ENCODE measurements around the gene C4orf50.

C4orf50 gene

DNA sequence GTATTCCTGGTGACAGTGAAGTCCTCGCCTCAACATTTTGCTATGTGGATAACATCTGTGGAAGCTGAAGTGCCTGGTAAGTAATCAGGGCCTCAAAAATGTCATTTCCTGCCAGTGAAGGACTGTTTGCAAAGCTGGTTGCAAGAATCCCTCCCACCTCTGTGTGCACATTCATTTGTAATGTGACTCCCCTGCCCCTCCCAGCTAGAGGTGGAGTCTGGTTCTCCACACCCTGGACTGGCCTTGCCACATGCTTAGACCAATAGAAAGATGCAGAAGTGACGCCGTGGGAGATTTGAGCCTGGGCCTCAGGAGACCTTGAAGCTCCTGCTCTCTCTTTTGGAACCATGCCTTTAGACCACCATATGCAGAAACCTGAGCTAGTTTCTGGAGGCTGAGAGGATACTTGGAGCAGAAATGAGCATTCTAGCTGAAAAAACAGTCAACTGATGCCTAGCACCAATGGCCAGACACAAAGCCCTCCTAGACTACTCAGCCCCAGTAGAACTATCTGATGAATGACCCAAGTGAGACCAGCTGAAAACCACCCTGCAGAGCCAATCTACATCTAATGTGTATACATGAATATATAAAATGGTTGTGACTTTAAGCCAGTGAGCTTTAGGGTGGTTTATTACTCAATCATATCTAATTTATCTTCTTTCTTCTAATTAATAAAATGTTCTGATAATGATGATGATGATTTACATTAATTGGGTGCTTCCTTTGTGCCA, 77.6 kb downstream of the C4orf50 start:
- DNase-seq = no peak

DNA sequence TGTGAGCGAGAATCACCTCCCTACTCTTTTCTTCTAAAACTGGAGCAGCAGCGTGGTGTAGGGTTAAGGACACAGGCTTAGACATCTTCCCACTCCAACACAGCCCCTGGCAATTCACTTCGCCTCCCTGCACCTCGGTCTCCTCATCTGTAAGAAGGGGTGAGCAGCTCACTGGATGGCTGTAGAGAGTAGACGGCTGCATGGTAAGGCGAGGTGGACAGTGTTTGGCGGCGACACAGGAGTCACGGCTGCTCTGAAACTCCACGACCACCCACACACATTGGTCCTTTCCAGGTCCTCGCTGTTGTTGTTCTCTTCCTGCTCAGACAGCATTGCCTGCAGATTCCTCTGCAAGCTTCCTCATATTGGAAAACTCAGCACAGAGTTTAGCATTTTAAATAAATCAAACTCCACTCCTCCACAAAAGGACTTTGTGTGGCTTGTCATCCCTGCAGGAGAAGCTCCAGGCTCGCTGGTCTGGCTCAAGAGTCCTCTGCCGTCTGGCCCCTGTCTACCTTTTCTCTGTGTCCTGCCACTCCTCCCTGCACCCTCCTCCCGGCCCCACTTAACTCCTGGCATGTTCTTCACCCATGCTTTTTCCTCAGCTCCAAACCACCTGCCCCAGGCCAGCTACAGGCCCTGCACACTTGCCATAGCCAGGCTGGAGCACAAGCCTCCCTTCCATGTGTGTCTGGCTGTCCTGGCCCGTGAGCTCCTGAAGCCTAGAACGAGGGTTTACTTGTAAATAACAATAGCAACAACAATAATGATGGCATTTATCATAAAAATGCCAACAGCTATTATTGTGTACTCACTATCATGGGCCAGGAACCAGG, 84.0 kb downstream of the C4orf50 start:
- DNase-seq = no peak

DNA sequence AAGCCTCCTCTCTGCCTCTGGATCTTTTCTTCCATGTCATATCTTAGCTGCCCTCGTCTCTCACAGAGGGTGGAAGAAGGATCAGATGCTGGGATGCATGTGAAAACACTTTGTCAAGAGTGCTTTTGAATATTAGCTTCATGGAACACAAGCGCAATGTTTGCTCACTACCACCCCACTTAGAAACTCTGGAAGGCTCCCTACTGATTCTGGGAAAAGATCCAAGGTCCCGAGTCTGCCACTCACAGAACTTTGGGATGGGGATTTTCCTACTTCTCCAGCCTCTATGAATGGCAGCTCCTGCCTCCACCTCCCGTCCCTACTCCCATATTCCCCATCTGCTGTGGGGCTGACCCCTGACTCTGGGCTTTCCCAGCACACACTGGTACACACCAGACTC, 85.1 kb downstream of the C4orf50 start:
- DNase-seq = no peak

DNA sequence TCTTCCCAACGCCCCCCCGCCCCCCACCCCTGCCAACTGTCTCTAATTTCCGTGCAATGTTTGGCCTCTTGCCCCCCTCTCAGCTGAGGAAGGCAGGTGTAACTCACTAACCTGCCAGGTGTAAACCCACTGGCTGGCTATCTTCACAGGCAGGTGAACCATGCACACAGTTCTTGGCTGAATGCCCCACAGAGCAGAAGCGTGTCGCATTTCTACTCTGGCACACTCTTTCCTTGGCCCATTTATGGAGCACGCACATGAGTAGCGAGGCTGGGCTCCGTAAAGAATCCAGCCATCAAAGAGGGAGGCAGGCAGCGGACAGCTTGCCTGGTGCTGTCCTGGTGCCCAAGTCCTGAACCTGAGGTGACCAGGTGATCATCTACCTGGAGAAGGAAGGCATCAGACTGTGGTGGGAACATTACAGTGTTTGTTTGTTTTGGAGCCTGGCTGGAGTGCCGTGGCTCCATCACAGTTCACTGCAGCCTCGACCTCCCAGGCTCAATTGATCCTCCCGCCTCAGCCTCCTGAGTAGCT, 86.1 kb downstream of the C4orf50 start:
- DNase-seq = no peak

DNA sequence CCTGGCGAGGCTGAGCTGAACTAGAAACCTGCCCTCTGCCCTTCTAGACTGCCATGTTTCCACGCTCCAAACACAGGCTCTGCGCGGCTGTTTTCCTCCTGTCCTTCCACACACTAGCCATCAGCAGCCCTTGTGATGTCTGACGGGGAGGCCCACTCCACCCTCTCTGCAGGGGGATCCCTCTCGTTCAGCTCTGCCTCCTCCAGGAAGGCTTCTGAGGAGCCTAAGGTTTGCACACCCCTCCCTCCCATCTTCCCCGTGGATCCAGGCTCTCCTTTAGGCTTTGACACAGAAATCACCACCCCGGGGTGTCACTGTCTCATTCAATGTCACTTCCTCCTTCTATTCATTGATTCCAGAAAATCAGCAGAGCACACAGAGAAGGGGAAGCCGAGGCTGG, 86.7 kb downstream of the C4orf50 start:
- no peak for DNase-seq

DNA sequence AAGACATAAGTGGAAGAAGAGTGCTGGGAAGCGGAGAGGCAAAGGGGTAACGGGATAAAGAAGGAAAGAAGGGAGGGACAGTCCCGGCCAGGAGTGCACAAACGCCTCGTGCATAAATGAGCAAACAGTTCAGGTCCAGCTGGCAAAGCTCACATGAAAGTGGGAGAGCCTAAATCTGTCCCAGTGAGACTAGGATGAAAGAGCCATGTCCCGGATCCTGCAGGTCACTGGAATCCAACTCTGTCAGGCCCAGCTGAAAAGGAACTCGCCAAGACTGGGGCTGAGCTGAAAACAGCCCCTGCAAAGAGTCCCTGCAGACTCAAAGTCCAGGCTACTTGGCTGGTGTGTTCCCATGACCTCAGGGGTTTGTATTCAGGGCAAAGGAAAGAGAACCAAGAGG, 87.4 kb downstream of the C4orf50 start:
- no peak for DNase-seq

DNA sequence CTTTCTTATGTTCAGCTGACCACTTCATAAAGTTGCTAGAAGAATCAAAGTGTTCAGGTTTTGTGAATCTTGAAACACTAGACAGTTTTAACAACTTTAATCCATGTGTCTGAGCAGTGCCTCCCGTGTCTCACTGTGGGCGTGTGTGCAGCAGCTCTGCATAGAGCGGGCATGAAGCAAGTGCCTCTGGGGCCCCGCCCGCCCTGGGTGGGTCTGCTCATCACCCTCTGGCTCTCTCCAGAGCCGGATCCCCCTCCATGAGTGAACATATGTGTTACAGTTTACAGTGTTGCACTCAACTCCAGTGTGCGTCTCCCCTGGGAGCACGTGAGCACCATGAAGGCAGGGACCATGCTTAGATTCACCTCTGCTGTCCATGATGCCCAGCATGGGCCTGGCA, 87.8 kb downstream of the C4orf50 start:
- DNase-seq = no peak

DNA sequence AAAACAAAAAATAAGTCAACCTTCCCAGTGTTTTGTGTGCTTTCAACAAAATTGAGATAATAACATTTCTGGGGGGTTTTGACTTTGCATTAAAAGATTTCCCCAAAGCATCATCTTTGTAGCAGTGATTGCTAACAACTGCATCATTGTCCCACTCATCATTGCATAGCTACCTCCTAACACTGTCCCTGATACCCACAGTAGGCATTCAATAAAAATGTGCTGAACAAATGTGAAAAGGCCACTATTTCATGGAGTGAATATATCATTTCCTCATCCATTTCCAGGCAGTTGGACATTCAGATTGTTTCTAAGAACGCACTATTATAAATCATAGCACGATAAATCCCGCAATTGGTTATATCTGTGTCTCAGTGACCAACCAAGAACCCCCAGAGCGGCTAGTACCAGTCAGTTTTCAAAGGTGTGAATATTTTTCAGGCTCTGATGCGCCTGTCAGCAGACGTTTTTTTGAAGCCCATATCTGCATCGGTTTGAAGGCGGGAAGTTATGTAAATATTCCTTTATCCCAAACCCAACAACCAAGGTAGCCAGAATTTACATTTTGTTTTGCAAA, 89.3 kb downstream of the C4orf50 start:
- no peak for DNase-seq

DNA sequence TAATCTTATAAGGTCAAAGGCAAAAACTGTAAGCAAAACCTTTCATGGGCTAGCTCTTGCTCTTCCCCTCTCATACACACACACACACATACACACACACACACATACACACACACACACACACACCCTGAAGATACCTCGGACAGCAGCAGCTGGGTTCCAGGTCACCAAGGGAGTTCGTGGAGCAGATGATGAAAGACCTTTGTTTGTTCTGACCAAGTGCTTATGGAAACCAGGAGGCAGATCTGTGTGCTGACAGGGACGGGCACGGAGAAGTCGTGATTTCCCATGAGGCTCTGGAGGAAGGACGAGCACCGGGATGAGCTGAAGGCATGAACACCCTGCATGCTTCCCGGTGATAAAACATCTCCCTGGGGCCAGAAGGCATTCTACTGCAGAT, 90.0 kb downstream of the C4orf50 start:
- DNase-seq = no peak

DNA sequence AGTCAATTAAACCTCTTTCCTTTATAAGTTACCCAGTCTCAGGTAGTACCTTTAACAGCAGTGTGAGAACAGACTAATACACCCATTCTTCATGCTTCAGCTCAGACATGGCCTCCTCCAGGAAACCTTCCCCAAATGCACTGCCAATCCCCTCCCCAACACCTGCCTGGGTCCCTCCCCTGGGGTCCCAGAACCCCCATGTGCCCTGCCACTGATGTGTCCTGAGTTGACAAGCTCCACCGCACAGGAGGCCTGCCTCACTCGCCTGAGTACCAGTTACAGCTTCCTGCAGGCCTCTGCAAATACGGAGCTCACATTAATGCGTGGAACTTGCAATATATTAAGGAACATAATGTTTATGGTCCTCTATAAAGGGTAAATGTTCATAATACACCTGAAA, 90.5 kb downstream of the C4orf50 start:
- no peak for DNase-seq

DNA sequence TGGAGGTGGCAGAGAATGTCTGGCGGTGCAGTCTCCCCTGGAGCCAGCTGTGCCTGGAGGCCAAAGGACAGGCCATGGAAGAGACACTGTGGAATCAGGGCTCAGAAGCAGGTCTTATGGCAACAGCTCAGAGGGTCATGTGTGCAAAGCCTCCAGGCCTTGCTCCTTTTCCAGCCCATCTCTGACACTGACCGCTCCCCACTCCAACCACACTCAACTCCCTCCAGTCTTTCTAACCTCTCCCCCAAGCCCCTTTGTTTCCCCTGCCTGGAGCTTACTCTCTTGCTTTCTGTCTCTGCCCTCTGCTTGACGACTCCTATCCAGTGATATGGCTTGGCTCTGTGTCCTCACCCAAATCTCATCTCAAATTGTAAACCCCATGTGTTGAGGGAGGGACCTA, 91.1 kb downstream of the C4orf50 start:
- no peak for DNase-seq

DNA sequence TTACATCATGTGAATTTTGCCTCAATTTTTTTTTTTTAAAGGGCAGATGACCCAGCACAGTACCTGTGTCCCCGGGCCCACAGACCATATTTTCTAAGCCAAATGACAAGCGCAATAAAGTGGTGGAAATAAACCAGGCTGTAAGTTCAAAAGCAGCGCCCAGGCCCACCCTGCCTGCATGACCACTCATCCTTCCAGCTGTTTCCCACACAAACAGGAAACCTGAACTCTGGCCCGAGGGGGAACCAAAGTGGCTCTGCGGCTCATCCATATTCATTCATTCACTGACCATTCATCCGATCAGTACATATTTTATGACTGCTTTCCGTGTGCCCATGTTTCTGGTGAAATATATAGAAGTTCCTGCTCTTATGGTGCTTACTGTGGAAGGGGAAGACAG, 91.6 kb downstream of the C4orf50 start:
- no peak for DNase-seq

DNA sequence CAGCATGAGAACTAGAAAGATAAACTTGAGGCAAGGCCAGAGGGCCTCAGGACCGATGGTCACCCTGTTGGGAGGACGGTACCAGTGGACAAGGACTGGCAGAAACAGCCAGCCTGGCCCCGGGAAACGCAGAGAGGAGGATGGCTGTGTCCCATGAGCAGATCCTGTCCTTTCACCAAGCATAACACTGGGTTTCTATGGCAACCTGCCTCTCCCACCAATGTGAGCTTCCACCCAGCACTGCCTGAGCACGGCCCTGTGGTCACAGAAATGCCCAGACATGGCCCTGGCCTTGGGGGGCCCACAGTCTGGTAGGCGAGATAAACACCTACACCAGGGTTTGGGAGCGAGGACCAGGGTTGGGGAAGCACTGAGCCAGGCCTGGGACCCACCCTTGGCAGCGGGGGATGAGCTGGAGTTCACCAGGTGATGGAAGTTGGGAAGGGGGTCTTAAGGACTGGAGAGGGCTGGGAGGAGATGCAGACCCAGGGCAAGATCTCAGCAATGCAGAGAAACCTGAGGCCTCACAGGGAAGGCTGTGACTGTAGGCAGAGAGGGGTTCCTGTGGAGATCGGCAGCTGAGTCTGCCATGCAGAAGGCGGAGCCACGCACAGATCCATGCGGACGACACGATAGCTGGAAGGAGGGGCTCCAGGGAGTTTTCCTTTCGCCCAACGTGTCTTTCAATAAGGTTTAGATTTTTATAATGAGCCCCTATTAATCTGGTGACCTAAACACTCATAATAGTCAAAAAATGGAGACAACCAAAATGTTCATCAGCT, 92.6 kb downstream of the C4orf50 start:
- no peak for DNase-seq

DNA sequence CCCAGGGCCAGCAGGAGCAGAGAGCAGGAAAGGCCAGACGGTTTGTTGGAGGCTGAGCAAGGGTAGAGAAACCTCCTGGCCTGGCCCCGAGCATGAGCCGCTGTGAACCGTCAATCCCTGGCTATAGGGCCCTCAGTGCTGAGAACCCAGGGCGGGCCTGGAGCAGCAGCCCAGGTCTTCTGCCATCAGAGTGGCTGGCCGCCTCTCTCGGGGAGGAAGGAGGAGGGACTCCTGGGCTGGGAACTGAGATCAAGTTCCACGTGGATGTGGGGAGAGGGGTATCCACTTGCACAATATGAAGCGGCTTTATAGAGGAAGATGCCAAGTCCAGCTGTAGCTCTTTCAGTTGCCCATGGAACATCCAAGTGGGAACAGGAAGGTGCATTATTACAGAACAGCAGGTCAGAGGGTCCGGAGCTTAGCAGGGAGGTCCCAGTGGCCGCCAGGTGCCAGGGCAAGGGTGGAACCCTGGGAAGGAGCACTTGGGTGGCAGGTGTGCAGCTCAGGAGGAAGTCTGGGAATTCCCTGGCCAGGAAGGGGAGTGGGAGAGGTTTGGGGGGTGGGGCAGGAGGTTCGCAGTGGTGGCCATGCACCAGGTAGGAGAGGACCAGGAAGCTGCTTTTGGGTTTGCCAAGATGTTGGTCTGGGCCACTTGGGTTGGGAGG, 93.6 kb downstream of the C4orf50 start:
- no peak for DNase-seq

DNA sequence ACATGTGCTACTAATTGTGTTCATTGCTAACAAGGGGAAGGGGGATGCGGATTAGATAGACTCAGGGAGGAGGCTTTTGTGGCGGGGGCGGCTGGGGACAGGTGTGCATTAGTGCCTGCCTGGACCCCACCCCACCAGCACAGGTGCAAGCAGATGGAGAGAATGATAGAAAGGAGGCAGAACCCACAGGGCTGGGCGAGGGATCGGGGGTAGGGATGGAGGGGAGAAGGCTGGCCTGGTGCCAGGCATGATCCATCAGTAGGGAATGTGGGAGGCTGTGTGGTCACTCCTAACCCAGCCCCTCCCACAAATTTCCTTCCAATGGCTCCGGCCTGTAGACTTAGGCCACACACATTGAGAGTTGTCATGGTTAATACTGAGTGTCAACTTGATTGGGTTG, 94.9 kb downstream of the C4orf50 start:
- DNase-seq = no peak

DNA sequence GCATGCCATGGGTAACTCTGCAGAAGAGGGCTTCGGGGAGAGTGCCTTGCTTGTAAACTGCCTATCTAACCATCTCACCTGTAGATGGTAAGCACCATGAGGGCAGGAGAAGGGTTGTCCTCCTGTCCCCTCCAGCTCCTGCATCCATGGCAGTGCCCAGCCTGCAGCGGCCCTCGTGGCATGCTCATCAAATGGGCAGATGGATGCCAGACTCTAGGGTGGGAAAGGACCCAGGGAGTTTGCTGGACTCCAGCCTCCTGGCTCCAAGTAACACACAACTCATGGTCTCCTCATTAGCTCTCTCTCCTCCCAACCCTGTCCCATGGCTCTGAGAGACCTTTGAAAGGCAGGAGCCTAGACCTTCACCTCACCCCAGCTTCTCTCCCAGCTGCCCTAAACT, 95.7 kb downstream of the C4orf50 start:
- no peak for DNase-seq

DNA sequence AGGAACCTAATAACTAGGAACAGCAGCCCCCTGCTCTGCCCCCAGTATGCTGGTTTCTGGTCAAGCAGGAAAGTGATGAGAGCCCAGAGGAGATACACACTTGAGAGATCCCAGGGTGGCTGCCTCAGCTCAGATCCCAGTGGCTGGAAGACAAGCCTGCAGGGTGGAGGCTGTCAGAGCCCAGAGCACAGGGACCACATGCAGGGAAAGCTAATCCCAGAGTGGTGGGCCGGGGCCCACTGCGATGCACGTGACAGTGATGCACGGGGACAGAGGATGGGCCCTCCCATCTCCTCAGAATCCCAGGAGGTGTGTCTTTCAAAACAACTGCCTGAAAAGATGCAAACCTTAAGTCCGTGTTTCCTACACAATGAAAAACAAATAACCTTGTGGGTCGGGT, 96.2 kb downstream of the C4orf50 start:
- DNase-seq = no peak

DNA sequence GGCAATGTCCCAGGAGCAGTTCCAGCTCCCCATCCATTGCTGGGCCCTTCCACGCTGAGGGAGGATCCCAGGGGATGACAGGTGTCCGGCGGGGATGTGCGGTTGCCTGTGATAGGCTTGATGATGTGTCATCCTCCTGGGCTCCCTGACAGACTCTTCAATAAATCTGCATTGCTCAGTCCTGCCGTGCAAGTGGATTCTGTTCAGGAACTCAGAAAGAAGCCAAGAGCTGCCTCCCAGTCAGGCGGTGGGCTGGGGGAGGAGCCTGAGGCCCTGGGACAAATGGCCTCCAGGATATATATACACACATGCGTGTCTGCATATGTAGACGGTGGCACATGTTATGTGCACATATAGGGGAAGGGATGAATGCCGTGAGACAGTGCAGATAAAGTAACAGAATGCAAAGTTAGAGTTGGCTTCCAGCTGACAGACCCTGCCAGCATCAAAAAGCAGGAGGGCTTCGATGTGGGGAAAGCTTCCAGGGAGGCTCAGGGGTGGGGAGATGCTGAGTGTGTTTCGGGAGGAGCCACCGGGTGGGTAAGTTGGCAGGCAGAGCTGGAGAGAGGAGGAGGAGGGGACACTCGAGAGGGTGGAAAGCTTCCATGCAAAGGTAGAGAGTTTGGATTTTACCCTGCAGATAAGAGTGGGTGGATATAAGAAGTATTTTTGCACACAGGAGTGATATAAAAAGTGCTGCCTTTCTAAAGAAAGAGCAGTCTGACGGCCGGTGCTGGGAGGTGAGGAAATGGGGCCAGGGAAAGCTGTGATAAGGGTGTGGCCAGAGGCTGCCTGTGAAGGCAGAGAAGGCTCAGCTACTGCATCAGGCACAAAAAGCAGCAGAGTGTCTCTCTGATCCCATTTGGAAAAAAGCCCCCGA, 96.9 kb downstream of the C4orf50 start:
- DNase-seq = no peak

DNA sequence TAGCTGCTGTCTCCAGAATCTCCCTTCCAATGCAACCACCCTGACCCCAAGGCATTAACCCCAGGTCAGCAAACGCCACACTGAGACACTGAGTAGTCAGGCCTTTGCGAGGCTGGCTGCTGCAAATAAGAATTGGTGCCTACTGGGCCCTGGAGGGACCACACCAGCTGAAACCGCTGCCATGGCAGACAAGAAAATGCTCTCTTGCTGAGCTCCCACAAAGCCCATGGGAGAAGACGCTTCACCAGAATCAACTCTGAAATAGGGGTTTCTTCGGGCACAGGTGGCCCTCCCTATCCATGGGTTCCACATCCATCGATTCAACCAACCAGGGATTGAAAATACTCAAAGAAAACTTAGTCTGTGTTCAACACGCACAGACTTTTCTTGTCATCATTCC, 98.7 kb downstream of the C4orf50 start:
- no peak for DNase-seq

DNA sequence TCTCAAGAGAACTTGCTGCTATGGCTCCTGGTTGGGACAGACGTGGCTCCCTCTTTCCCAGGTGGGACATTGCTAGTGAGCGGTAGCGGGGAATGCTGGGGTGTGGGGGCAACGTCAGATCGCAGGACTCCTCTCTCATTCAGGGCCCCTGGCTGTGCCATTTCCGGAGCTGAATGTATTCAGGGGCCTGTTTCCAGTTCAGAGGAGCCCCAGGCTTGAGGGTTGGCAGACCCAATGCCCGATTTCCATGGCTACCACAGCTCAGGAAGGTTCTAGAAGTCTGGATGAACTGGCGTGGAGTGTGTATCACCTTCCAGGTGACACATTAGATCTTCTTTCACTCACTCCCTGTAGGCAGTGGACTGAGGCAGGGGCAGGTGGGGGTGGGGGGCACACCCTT, 99.2 kb downstream of the C4orf50 start:
- DNase-seq = no peak

DNA sequence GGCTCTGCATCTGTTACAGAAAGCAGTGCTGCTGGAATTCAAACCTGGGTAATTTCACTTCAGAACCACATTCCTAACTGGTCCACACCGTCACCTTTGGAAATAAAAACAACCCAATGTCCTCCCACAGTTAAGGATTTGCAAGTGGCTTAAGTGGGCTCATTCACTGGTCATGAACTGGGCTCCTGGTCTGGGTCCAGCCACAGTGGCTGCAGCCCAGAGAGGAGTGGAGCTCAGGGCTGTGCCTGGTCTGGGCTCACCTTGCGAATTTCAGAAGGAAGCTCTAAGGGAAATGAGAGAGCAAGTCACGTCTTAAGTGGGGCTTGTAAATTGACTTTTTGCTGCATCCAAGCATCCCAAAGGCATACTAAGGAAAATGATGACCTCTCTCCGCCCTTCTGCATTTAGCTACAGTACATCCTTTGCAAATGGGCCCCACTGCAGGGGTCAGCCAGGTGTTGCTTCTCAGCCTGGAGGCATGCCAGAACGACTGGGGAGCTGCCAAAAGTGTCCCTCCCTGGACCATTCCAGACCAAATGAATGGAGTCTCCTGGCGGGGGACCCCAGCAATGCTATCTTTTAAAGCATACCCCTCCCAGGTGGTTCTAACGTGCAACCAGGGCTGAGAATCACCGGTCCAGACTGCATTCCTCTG, 99.8 kb downstream of the C4orf50 start:
- no peak for DNase-seq

All from bone marrow (tissue), 2 donors.